ENCODE results near the gene HRK. TPM values are rescaled to one million over a fixed set of nuclear protein-coding genes. Genes with fewer than 3 reads are reported as not detected.

Gene HRK
- total and polyA plus RNA-seq, 10 of the 15 experiments (the other 5 are each of a cell fraction or from before 2014, with no cell fraction given): not detected

- in situ Hi-C loops (cut with MboI) (no loop called here), intact Hi-C loops (cut with micrococcal nuclease; ENCODE audit: unreplicated experiment) (no loop called here)
- over 99% methylated on average over 5 of the region's 5 CpGs for WGBS (ENCODE audit: insufficient coverage, insufficient replicate concordance, low lambda C conversion rate, missing lambda C conversion rate)
- peaks cover 15% of the 10 kb centered on the region for H3K4me1 ChIP-seq (ENCODE audit: control insufficient read depth, insufficient read depth, low read length)
- DNase-seq (ENCODE audit: low read depth, low spot score): no peak
- no peak overlapping the region for H2AFZ ChIP-seq (ENCODE audit: control insufficient read depth, low read depth, low read length)
- RAD21 ChIA-PET (ENCODE audit: unreplicated experiment): no interaction called here
- H3K9ac ChIP-seq (ENCODE audit: control insufficient read depth, insufficient read depth, low read length): no peak overlapping the region
- TF ChIP-seq CHD4 (IDR thresholded peaks at IDR 0.05) (no peak), ZBTB4 (CRISPR knock-in tag; IDR thresholded peaks at IDR 0.05) (no peak), BCL3 (IDR thresholded peaks at IDR 0.05; ENCODE audit: borderline replicate concordance, insufficient read depth, low read depth, low read length, poor library complexity, severe bottlenecking) (no peak), GATAD2B (conservative IDR thresholded peaks at IDR 0.05; ENCODE audit: low read depth) (no peak), SPI1 (IDR thresholded peaks at IDR 0.05; ENCODE audit: borderline replicate concordance, insufficient read depth, low read depth, low read length) (no peak), MYC (IDR thresholded peaks at IDR 0.05; ENCODE audit: insufficient read depth, insufficient read length, insufficient replicate concordance, low read length, severe bottlenecking) (no peak), FOXM1 (IDR thresholded peaks at IDR 0.05; ENCODE audit: low read depth, low read length) (no peak)
- peaks cover 5% of the 10 kb centered on the region; the same call in 1 of the 2 replicates for H4K20me1 ChIP-seq (ENCODE audit: control insufficient read depth, insufficient read depth)
- no peak for ATAC-seq
- H3K4me2 ChIP-seq (ENCODE audit: control insufficient read depth, insufficient read depth): no peak overlapping the region
- SMC1A ChIA-PET (ENCODE audit: uncharacterized antibody, unreplicated experiment): no interaction called here
- H3K79me2 ChIP-seq (ENCODE audit: control insufficient read depth, insufficient read depth, low read length): no peaks in the 10 kb centered on the region
- no peaks in the 10 kb centered on the region for H3K9me3 ChIP-seq (replicated peaks; ENCODE audit: control insufficient read depth, insufficient read depth, low read length)
- POLR2A ChIA-PET: no interaction called here
- H3K4me3 ChIP-seq: no peak overlapping the region
- no peak for FAIRE-seq
- CTCF ChIA-PET: no interaction called here
- H3K36me3 ChIP-seq (ENCODE audit: control insufficient read depth in 2 of 2, insufficient read depth in 2 of 2, low read length in 1 of 2): peaks cover 0 to 3% of the 10 kb centered on the region in 2 experiments; a peak in 1 of 4 replicates
- no peak overlapping the region for H3K27ac ChIP-seq (ENCODE audit: control insufficient read depth, insufficient read depth)
- BruUV-seq (replicated peaks): no TSS peak
- H3K27me3 ChIP-seq (replicated peaks in 1 of 2; ENCODE audit: control insufficient read depth in 2 of 2, insufficient read depth in 2 of 2, low read length in 1 of 2): no peaks in the 10 kb centered on the region
Measured at GRCh38 chr12:116928504-116928903, 47.3 kb upstream of the HRK start.

All from GM12878 (cell line).